HEK293 (cell line): Measurements from ENCODE around the gene TOP3A.

Experiments
- ATF2 ChIP-seq: fragments of 450-650 bp; formaldehyde crosslinking; IDR thresholded peaks from 2 replicates; pipeline ENCODE4 v1.5.1; 2016; ENCODE audit warnings: missing biosample characterization, missing genetic modification characterization, low read depth
- CTCF ChIP-seq: fragments of 450-650 bp; formaldehyde crosslinking; IDR thresholded peaks from 2 replicates; pipeline ENCODE4 v1.5.1; 2016; ENCODE audit warnings: missing biosample characterization, missing genetic modification characterization
- PBX3 ChIP-seq: sonication (generic); formaldehyde crosslinking; IDR thresholded peaks from 2 replicates; pipeline ENCODE4 v1.8.1; 2022; ENCODE audit warnings: mild to moderate bottlenecking, moderate library complexity, missing genetic modification reagents
- REST ChIP-seq: fragments of 450-650 bp; formaldehyde crosslinking; IDR thresholded peaks from 2 replicates; pipeline ENCODE4 v1.5.1; 2016; ENCODE audit warnings: missing biosample characterization, missing genetic modification characterization
- ZNF274 ChIP-seq, 2 experiments: fragments of 200-500 bp in 1 of 2; fragments of 450-650 bp in 1 of 2; sonication (Bioruptor generic) in 1 of 2; formaldehyde crosslinking in 1 of 2; IDR thresholded peaks; 2 replicates each; pipeline versions ENCODE4 v1.5.1 to v1.6.1; 2014 to 2016; ENCODE audit warnings: borderline replicate concordance in 1 of 2, inconsistent platforms in 1 of 2, low read length in 1 of 2, missing biosample characterization in 1 of 2, missing genetic modification characterization in 1 of 2
- ZNF548 ChIP-seq: fragments of 450-650 bp; formaldehyde crosslinking; IDR thresholded peaks from 2 replicates; pipeline ENCODE4 v1.5.1; 2016; ENCODE audit warnings: missing biosample characterization, missing genetic modification characterization
- ZSCAN18 ChIP-seq: fragments of 450-650 bp; formaldehyde crosslinking; IDR thresholded peaks from 2 replicates; pipeline ENCODE4 v1.5.1; 2016; ENCODE audit warnings: missing biosample characterization, missing genetic modification characterization

- TF ChIP-seq CTCF (tag by site-specific recombination) (no peak), REST (tag by site-specific recombination) (peak; percentile 85), ZSCAN18 (tag by site-specific recombination) (no peak), ATF2 (tag by site-specific recombination) (no peak), ZNF274 (IDR thresholded peaks at IDR 0.05; ENCODE audit: low read length) (no peak), ZNF274 (tag by site-specific recombination; IDR thresholded peaks at IDR 0.05; ENCODE audit: borderline replicate concordance) (no peak), PBX3 (CRISPR knock-in tag) (no peak), ZNF548 (tag by site-specific recombination) (no peak)
Observed at GRCh38 chr17:18256351-18256750, 58.4 kb downstream of the TOP3A start.
